Loucy (cell line): ENCODE results near the gene TXNL4A.

Source experiments
- H2AFZ ChIP-seq: fragments of 200-600 bp; sonication (generic); 2 replicates; pipeline ENCODE4 v1.6.0; 2016; ENCODE audit warnings: antibody characterized with exemption, mild to moderate bottlenecking, low read length, moderate library complexity
- H3F3A ChIP-seq: fragments of 200-600 bp; 2 replicates; pipeline ENCODE4 v1.6.0; 2016; ENCODE audit warnings: antibody characterized with exemption, low read depth, mild to moderate bottlenecking
- H3K27me3 ChIP-seq: fragments of 200-600 bp; sonication (generic); 2 replicates; pipeline ENCODE4 v1.6.1; 2014; ENCODE audit warnings: low read length, mild to moderate bottlenecking; ENCODE audit not compliant: insufficient read depth, poor library complexity, severe bottlenecking
- H3K36me3 ChIP-seq: fragments of 200-600 bp; sonication (generic); 2 replicates; pipeline ENCODE4 v1.6.1; 2016; ENCODE audit warnings: low read length; ENCODE audit not compliant: insufficient read depth
- H3K4me1 ChIP-seq: fragments of 200-600 bp; sonication (generic); 2 replicates; pipeline ENCODE4 v1.5.1; 2014; ENCODE audit warnings: low read length, mild to moderate bottlenecking; ENCODE audit not compliant: insufficient read depth, poor library complexity, severe bottlenecking
- H3K4me2 ChIP-seq: fragments of 200-600 bp; sonication (generic); 2 replicates; pipeline ENCODE4 v1.6.0; 2014; ENCODE audit warnings: antibody characterized with exemption, low read length, low read depth, mild to moderate bottlenecking; ENCODE audit not compliant: poor library complexity, severe bottlenecking
- H3K4me3 ChIP-seq: fragments of 200-600 bp; sonication (generic); 2 replicates; pipeline ENCODE4 v1.5.1; 2014; ENCODE audit warnings: low read length, mild to moderate bottlenecking, mixed read lengths; ENCODE audit not compliant: poor library complexity, severe bottlenecking
- H3K79me2 ChIP-seq: fragments of 200-600 bp; sonication (generic); 2 replicates; pipeline ENCODE4 v1.6.1; 2014; ENCODE audit warnings: low read length; ENCODE audit not compliant: insufficient read depth
- H3K9ac ChIP-seq: fragments of 200-600 bp; sonication (generic); 2 replicates; pipeline ENCODE4 v1.6.0; 2014; ENCODE audit warnings: mild to moderate bottlenecking, low read depth, low read length, moderate library complexity; ENCODE audit not compliant: poor library complexity, severe bottlenecking
- H3K9me2 ChIP-seq: fragments of 200-600 bp; sonication (generic); replicated peaks from 2 replicates; pipeline ENCODE4 v1.6.1; 2016; ENCODE audit warnings: low read depth, low read length, mixed read lengths
- H3K9me3 ChIP-seq: fragments of 200-600 bp; sonication (generic); 2 replicates; pipeline ENCODE4 v1.6.1; 2014; ENCODE audit warnings: mild to moderate bottlenecking, antibody characterized with exemption, low read length, low read depth; ENCODE audit not compliant: insufficient read depth
- H4K20me1 ChIP-seq: fragments of 200-600 bp; sonication (generic); 2 replicates; pipeline ENCODE4 v1.6.0; 2014; ENCODE audit warnings: antibody characterized with exemption, low read length, mild to moderate bottlenecking; ENCODE audit not compliant: insufficient read depth, poor library complexity, severe bottlenecking
- EZH2phosphoT487 ChIP-seq: fragments of 200-600 bp; IDR thresholded peaks from 2 replicates; pipeline ENCODE4 v1.6.1; 2018; ENCODE audit warnings: antibody characterized with exemption, mild to moderate bottlenecking, moderate library complexity, borderline replicate concordance
- TF ChIP-seq, protein P1 (sequence below): fragments of 200-600 bp; sonication (generic); conservative IDR thresholded peaks from 2 replicates; pipeline ENCODE4 v1.5.1; 2014; ENCODE audit warnings: mild to moderate bottlenecking, antibody characterized with exemption, low read length

TXNL4A gene

GRCh38 chr18:79950515-79951341, 37.6 kb downstream of the TXNL4A start:
- peak overlapping the region; percentile 65 for H3K9ac ChIP-seq
- H3K9me2 ChIP-seq: no peaks in the 10 kb centered on the region
- H3K9me3 ChIP-seq: no peaks in the 10 kb centered on the region
- peaks cover 50% of the 10 kb centered on the region for H3K79me2 ChIP-seq
- H3K36me3 ChIP-seq: no peaks in the 10 kb centered on the region
- peak overlapping the region; percentile 60; the same call in 1 of the 2 replicates for H2AFZ ChIP-seq
- TF ChIP-seq EZH2phosphoT487: no peak
- TF ChIP-seq, protein P1, sequence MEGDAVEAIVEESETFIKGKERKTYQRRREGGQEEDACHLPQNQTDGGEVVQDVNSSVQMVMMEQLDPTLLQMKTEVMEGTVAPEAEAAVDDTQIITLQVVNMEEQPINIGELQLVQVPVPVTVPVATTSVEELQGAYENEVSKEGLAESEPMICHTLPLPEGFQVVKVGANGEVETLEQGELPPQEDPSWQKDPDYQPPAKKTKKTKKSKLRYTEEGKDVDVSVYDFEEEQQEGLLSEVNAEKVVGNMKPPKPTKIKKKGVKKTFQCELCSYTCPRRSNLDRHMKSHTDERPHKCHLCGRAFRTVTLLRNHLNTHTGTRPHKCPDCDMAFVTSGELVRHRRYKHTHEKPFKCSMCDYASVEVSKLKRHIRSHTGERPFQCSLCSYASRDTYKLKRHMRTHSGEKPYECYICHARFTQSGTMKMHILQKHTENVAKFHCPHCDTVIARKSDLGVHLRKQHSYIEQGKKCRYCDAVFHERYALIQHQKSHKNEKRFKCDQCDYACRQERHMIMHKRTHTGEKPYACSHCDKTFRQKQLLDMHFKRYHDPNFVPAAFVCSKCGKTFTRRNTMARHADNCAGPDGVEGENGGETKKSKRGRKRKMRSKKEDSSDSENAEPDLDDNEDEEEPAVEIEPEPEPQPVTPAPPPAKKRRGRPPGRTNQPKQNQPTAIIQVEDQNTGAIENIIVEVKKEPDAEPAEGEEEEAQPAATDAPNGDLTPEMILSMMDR: no peak
- H3K4me2 ChIP-seq: peak overlapping the region; percentile 92
- no peaks in the 10 kb centered on the region for H3K27me3 ChIP-seq
- H3K4me3 ChIP-seq: peak overlapping the region; percentile 83
- peaks cover 34% of the 10 kb centered on the region for H3K4me1 ChIP-seq
- peaks cover 8% of the 10 kb centered on the region for H4K20me1 ChIP-seq
- H3F3A ChIP-seq: no peaks in the 10 kb centered on the region; the same call in 1 of the 2 replicates

GRCh38 chr18:79949697-79950487, 38.5 kb downstream of the TXNL4A start:
- H3K9me2 ChIP-seq: no peaks in the 10 kb centered on the region
- peaks cover 15% of the 10 kb centered on the region for H4K20me1 ChIP-seq
- H3K9me3 ChIP-seq: no peaks in the 10 kb centered on the region
- peak overlapping the region; percentile 92 for H3K4me2 ChIP-seq
- H3K4me1 ChIP-seq: peaks cover 38% of the 10 kb centered on the region
- no peaks in the 10 kb centered on the region for H3K27me3 ChIP-seq
- H2AFZ ChIP-seq: no peak overlapping the region
- H3K9ac ChIP-seq: peak overlapping the region; percentile 65
- peak overlapping the region; percentile 83 for H3K4me3 ChIP-seq
- H3F3A ChIP-seq: no peaks in the 10 kb centered on the region; the same call in 1 of the 2 replicates
- no peaks in the 10 kb centered on the region for H3K36me3 ChIP-seq
- peaks cover 58% of the 10 kb centered on the region for H3K79me2 ChIP-seq
- TF ChIP-seq, protein P1: no peak

- Histone ChIP-seq H3K27me3 (no peaks in the 10 kb centered on the region), H3K36me3 (no peaks in the 10 kb centered on the region), H3K4me2 (peak overlapping the region; percentile 92), H4K20me1 (peaks cover 21% of the 10 kb centered on the region), H3K9me2 (no peaks in the 10 kb centered on the region), H3K4me3 (peak overlapping the region; percentile 83), H3K9me3 (no peaks in the 10 kb centered on the region), H3K9ac (peak overlapping the region; percentile 65), H3K79me2 (peaks cover 64% of the 10 kb centered on the region), H3K4me1 (peaks cover 45% of the 10 kb centered on the region), H2AFZ (no peak overlapping the region), H3F3A (no peaks in the 10 kb centered on the region; the same call in 1 of the 2 replicates)
- no peak for TF ChIP-seq EZH2phosphoT487
- TF ChIP-seq, protein P1: no peak
These were observed 39.5 kb downstream of the TXNL4A start for GRCh38 chr18:79948719-79949411.
